ENCODE results near the gene PCDH15.

The PCDH15 gene

DNA sequence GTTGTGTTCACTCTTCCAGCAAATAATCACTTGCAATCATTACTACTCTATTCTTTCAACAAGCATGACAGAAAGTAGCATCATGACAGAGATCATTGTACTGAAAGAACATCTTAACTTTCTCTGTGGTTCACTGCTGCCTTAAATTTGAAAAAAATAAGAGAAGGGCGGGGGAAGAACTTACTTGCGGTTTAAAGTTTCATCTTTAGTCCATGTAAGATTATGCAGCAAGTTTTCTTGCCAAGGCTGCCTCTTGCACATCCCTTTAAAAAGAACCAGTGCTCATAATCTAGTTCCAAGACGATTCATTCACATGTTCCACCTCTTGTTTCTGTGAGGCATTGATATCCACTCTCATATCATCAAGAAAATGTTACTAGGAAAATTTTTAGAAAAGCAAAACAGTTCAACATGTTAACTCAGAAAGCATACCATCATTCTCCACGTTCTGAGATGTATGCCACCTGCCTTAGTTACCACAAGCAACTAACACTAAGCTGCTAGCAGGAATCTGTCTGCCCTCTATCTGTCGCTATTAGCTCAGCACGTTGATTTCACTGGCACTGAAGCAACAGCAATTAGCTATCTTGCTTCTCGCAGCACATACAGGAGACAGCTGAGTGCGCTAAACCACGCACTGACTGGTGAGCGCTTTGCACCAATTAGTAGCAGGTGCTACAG is at the start of gene PCDH15:
PCDH15 (minus strand) TSS at position 491 of the 681 bp plus-strand sequence. CDS start 136,969 bp downstream, outside the sequence.
- peak; percentile 81 for DNase-seq

DNA sequence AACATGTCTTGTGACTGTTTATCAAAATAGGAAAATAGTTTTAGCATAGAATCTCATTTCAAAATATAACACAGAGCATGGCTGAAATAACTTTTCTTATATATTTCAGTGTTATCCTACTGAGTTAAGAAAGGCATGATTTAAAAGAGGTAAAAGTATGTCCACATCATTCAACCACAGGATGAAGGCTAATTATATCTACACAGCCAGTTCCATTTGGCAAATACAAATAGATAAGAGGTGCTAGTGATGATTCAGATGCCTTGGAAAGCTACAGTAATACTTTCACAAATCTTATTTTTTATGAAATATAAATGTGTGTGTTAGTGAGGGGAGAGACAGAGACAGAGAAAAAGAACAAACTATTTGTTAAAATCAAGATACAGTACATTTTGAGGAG is 42.9 kb upstream of the PCDH15 start:
- DNase-seq, result no peak

- DNase-seq, result no peak
These were observed 42.1 kb upstream of the PCDH15 start for GRCh38 chr10:54843085-54843646.

- no peak for DNase-seq
These were observed 36.4 kb upstream of the PCDH15 start for GRCh38 chr10:54837479-54837878.

DNA sequence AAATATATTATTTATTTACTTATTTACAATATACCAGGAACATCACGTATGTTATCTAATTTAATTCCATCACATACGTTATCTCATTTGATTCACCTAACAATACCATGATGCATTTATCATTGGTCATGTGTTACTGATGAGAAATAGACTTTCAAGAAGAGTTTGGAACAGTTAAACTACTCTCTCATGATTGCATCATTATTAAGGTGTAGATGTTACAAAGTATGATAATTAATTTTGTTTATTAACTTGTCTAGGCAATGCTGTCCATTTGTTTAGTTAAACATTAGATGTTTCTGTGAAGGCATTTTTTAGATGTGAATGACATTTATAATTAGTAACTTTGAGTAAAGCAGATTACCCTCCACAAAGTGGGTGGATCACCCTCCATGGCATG is 32.0 kb upstream of the PCDH15 start:
- DNase-seq, result no peak

- no peak for DNase-seq
These were observed 26.0 kb upstream of the PCDH15 start for GRCh38 chr10:54826994-54827560.

DNA sequence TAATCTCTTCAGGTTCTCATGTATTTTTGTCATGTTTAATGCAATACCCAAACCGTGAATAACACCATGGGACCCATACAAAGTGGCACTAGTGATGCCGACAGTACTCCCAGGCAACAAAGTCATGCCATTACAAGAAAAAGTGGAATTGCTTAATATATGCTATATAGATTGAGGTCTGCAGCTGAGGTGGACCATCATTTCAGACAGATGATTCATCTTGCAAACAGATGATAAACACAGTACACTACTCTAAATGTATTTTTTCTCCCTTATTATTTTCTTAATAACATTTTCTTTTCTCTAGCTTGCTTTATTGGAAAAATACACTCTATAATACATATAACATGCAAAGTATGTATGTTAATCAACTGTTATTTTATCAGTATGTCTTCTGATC is 14.6 kb upstream of the PCDH15 start:
- no peak for DNase-seq

GRCh38 chr10:54808186-54808935 is 7.3 kb upstream of the PCDH15 start:
- DNase-seq, result no peak

GRCh38 chr10:54799506-54799905 is 1.5 kb downstream of the PCDH15 start:
- DNase-seq, result peak; percentile 1

- DNase-seq, result no peak
These were observed 3.3 kb downstream of the PCDH15 start for GRCh38 chr10:54797636-54798321.

DNA sequence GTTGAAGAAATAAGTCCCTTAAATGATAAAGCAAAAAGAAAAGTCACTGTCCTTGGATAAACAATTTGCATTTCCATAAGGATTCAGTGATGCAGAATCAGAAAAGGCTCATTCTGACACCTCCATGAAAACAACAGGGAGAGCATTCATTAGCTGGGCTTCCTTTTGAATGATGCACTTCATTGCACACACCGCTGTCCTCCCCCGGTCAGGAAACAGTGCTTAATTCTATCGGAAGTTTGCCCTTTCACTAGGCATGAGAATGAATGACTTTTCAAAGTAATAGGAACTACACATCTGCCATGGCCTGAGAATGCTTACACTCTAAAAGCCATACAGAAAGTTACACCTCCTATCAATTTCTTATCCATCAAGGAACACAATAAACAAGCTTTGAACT is 4.2 kb downstream of the PCDH15 start:
- DNase-seq, result no peak

DNA sequence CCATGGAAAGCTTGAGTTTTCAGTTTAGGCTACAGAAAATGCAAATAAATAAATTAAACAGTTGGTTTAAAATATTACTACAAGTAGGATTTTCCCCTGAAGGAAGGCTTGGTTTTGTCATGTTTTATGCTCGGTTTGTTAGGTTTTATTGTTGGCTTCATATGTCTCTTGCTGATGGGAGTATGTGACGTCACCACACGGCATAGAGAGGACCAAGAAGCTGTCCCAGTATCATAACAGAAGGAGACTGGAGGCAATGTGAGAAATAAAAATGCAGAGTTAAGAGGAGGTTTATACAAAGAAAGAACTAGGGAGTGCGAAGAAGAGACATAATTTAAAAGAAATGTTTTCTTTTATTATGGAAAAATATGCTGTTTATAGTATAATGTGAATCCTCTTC is 24.4 kb downstream of the PCDH15 start:
- DNase-seq, result no peak

- DNase-seq, result no peak
These were observed 28.4 kb downstream of the PCDH15 start for GRCh38 chr10:54772468-54773122.

- DNase-seq, result no peak
These were observed 32.0 kb downstream of the PCDH15 start for GRCh38 chr10:54769051-54769450.

- DNase-seq, result no peak
These were observed 42.2 kb downstream of the PCDH15 start for GRCh38 chr10:54758791-54759190.

- no peak for DNase-seq
These were observed 51.4 kb downstream of the PCDH15 start for GRCh38 chr10:54749623-54750022.

DNA sequence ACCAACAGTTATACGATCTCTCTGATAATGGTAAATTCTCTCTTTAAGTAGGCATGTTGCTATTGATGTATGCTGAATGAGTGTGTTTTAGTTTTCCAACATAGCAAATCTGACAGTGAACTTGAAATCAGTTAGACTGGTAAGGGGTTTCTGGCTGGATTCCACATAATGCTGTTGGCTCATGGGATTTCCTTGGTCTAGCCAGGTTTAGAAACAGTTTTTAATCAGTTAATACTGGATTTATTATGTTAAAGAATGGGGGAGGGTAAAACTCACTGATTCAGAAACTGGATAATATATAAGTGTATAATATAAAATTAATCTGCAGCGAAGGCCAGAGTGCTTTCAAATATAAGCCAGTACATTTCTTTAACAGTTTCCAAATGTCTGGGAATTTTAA is 55.6 kb downstream of the PCDH15 start:
- DNase-seq, result no peak

- DNase-seq, result no peak
These were observed 58.6 kb downstream of the PCDH15 start for GRCh38 chr10:54742416-54742815.

- no peak for DNase-seq
These were observed 72.5 kb downstream of the PCDH15 start for GRCh38 chr10:54728511-54728910.

GRCh38 chr10:54722075-54722474 is 79.0 kb downstream of the PCDH15 start:
- DNase-seq, result no peak

DNA sequence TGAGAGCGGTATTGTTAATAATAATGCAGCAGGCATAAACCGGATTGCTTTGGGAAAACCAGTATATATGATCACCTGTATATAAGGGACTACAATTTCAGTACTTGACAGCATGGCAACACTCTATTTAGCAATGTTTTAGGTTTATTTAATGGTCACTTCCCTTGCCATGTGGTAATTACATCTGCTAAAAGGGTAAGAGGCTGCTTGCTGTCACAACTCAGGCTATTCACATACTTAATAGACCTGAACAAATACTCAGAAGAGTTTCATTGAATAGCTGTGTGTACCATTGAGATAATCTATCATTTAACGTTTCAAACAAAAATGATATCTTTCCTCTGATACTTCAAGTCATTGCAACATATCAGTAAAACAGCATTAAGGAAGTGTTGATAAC is 90.1 kb downstream of the PCDH15 start:
- peak; percentile 30 for DNase-seq

GRCh38 chr10:54708591-54708990 is 92.4 kb downstream of the PCDH15 start:
- DNase-seq, result no peak

GRCh38 chr10:54708021-54708420 is 93.0 kb downstream of the PCDH15 start:
- no peak for DNase-seq
